Non-pigmented ciliary epithelial cell (primary cell): Measurements from ENCODE around the gene ATP6V1B1.
A peak's percentile ranks its signal among the peaks of the same experiment; 100 is the strongest.

Experiments
- DNase-seq: peaks from one replicate; pipeline ENCODE4 v3.0.0-alpha.2; 2010; ENCODE audit warnings: low read depth

Gene ATP6V1B1

DNA sequence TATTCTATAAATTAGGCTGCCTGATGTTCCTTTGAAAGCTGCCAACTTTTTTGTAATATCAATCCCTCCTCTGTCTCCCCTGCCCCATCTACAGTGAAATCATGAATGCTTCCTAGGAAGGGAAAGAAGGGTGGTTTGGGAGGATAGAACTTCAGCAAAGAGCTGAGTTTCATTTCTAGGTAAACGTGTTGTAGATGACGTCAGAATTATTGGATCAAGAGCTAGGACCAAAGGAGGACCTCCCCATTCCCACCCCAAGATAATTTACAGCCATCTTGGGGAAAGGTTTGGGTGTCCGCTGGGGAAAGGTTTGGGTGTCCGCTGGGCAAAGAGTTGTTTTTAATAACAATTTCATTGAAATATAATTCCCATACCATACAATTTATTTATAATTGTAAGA, 31.5 kb downstream of the ATP6V1B1 start:
- DNase-seq = no peak

DNA sequence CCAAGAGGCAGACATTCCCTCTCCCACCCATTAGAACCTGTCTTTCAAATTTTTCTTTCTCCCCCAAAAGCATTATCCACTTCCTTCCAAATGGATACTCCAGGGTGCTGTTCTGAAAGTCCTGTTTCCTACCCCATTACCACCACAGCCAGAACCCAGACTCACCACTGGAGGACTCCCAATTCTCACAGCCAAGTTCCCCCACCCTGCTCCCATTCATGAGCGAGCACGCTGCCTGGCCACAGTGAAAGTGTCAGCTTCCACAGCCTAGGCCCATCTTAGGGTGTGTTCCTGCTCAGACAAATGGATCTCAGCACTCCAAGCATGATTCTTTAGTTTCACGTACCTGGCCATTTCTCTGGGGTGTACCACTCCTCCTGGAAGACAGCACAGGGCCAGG, 38.9 kb downstream of the ATP6V1B1 start:
- DNase-seq = no peak

- no peak for DNase-seq
These were observed 39.5 kb downstream of the ATP6V1B1 start for GRCh38 chr2:70975237-70975636.

- peak; percentile 57 for DNase-seq
These were observed 42.0 kb downstream of the ATP6V1B1 start for GRCh38 chr2:70977605-70978205.

- no peak for DNase-seq
These were observed 42.9 kb downstream of the ATP6V1B1 start, which contains the start of gene ANKRD53 for GRCh38 chr2:70978341-70979179. Gene ANKRD53 (plus strand): TSS chr2:70978630. CDS start chr2:70978646, 16 bp downstream.

DNA sequence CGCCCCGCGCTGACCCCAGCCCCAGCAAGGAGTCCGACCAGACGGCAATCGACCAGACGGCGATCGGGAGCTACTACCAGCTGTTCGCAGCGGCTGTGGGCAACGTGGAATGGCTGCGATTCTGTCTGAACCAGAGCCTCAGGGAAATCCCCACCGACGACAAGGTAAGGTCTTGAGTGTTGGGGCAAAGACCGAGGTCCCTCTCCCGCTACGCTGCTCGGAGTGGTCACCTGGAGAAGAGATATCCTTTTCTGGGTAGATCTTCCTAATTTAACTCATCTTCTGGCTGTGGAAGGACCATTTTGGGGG, 43.4 kb downstream of the ATP6V1B1 start:
- DNase-seq = no peak

DNA sequence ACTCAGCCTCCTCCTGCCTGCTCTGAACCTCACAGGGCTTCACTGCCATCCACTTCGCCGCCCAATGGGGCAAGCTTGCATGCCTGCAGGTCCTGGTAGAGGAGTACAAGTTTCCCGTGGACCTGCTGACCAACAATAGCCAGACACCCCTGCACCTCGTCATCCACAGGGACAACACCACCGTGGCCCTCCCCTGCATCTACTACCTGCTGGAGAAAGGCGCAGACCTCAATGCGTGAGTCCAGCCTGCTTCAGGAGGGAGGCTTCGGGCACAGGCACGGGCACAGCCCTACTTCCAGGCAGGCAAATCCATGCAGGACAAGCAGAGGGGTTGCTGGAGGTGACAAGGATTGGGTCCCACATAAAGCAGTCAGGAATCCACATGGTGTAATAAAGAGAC, 43.9 kb downstream of the ATP6V1B1 start:
- no peak for DNase-seq

DNA sequence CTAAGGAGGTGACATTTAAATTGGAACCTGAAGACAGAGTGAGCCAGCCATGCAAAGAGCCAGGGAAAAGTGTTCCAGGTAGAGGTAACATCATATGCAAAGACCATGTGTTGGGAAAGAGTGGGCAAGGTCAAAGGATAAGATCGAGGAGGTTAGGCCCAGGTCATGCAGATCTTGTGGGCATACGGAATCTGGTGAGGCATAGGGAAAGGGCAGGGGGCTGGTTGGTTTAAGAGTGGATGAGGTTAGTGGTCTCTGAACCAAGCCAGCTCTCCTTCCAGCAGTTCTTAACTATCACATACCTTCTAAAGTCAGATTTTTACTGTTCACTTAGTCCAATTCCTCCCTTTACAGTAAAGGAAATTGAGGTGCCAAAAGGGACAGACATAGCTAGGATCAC, 45.7 kb downstream of the ATP6V1B1 start:
- DNase-seq = no peak

DNA sequence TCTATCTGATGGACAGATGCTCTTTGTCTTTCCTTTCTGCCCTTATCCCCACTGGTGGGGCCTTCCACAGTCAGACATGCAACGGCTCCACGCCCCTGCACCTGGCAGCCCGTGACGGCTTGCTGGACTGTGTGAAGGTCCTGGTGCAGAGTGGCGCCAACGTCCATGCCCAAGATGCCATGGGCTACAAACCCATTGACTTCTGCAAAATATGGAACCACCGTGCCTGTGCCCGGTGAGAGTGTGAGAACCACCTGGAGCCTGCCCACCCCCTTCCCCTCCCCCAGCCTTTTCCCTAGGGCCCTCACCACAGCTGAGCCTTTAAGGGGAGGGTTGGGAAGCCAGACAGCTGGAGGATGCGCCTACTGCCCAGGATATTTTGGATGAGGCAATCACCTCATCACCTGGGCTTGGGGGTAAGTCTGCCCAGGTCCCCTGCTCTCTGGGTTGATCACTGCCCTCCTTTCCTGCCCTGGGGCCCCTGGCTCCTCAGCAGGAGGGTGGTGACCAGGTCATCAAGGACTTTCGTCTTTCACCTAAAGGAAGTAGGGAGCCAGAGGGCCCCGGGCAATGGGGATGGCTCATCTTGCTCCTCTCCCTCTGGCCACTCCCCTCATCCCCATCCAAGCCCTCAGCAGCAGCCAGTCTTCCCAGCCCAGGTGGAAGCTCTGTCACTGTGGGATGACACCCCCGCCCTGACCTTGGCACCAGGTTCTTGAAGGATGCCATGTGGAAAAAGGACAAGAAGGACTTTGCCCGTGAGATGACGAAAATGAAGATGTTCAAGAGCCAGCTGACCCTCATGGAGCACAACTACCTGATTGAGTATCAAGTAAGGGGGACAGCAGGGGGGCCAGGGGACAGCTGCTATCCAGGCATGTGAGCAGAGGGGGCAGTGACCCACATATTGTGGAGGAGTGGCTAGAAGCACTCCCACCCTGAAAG, 46.4 kb downstream of the ATP6V1B1 start:
- DNase-seq = no peak

DNA sequence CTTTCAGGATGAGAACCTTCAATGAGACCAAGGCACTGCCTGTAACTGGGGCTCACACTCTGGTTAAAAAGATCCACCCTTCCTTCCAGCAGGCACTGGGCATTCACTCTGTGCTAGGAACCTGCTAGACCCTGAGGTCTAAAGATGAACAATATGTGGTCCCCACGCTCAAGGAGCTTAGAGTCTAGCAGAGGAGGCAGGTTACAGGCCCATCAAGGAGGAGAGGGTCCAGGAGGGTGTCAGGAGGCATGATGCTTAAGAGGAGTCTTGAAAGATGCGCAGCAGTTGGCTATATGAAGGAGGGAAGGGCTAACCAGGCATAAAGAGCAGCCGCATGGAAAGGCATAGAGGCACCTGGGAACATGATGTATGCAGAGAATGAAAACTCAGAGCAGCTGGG, 47.3 kb downstream of the ATP6V1B1 start:
- no peak for DNase-seq

- no peak for DNase-seq
These were observed 48.0 kb downstream of the ATP6V1B1 start for GRCh38 chr2:70983506-70984227.

DNA sequence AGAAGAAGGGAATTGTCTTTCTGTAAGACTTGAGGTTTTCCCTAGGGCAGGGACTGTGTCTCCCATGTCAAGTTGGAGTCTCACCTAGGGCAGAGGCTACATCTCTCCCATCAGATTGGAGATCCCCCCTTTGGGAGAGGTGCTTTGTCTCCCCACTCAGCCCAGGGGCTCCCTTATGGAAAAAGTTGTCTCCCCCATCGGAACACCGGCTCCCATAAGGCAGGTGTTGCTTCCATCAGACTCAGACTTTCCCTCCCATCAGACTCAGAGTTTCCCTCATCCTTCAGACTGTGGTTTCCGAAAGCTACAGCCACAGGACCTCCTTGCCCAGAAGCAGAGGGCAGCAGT, 48.5 kb downstream of the ATP6V1B1 start:
- no peak for DNase-seq

DNA sequence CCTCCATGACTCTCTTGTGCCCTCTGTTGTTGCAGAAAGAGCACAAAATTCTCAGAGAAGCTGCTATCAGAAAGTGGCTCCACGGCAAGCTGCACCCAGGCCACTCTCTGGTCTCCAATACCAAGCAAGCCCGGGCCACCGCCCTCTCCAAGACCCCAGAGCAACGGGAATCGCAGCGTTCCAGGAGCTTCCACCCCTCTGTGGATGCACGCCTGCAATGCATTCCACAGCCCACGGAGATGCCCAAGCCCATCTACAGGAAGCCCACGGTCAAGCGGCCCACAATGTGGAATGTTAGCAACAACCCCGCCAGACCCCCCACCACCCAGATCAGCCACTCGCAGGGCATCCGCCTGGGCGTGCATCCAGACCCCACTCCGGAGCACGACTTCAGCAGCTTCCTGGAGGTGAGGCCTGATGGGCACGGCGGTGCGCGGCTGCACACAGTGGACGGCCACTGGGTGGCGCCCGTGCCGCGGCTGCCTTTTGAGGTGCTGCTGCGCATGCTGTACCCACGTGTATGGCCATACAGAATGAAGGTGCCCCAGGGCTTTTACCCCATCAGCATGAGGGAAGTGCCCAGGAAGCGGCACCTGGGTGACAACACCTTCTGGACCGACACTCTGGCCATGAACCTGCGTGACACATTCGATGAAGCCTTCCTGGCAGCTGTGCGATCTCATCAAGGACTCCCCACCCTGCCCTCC, 49.0 kb downstream of the ATP6V1B1 start:
- no peak for DNase-seq

DNA sequence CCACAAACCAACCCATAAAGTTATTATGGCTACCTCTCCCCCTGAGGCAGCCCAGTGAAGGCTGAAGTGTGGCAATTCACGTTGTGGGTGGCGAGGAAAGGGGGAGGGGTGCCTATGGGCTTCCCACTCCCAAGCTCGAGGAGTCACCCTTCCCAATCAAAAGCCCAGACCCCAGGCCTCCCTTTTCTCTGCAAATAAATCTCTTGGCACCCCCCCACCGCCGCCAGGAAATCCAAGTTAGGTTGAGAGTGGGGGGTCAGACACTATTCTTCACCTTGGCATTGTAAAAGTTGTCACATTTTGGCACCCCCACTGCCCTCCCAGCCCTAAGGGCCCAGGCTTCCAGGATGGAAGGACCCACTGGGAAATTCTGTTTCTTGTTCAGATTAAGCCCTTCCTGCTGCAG, 49.6 kb downstream of the ATP6V1B1 start:
- no peak for DNase-seq

DNA sequence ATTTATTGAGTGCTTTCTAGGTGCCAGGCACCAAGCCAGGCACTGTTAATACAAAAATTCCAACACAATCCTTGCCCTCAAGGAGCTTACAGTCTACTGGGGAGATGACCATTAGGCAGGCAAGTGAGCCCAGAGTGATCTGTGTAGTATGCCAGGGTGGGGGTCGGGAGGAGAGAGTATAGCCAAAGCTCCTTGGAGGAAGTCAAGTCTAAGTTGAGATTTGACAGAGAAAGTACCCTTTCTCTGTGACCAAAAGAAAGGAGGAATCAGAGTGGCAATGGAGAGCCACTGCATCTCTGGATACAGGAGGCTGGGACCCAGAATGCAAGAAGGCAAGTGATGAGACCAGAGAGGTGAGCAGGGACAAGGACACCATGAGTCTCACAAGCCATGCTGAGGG, 50.3 kb downstream of the ATP6V1B1 start:
- no peak for DNase-seq

- DNase-seq = no peak
These were observed 50.9 kb downstream of the ATP6V1B1 start for GRCh38 chr2:70986499-70987189.

DNA sequence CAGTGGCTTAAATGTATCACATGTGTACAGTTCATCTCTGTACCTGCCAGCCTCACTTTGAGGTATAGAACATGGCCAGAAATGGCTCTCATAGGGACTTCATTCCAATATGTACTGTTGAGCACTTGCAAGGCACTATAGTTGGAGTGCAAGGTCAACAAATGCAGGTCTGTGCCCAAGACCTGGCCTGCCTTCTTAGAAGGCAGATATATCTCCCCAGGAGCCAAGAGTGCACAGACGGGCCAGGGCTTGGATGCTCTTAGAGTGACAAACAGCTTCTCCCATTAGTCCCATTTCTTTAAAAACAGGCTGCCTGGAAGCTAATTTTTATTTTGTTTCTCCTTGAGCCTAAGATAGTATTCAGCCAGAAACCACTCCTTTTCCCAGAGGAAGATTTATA, 51.7 kb downstream of the ATP6V1B1 start:
- no peak for DNase-seq

- DNase-seq = no peak
These were observed 52.5 kb downstream of the ATP6V1B1 start for GRCh38 chr2:70988151-70988550.

- DNase-seq = no peak
These were observed 53.3 kb downstream of the ATP6V1B1 start for GRCh38 chr2:70988726-70989648.

GRCh38 chr2:70990216-70990615, 54.5 kb downstream of the ATP6V1B1 start:
- no peak for DNase-seq
